Regular cardiac myocyte (primary cell): ENCODE results near the gene JADE1. TPM values are rescaled to one million over a fixed set of nuclear protein-coding genes. Genes with fewer than 3 reads are reported as not detected.

Source experiments
- total RNA-seq: library from RNA; depleted of rRNA; stranded (reverse); fragments of >200 nt; gene quantifications from 2 replicates; pipeline ENCODE4 v1.2.3, GENCODE V29; 2014

The JADE1 gene
- total RNA-seq: 33.0 and 33.5 TPM in 2 replicates

GRCh38 chr4:128809477-128810330, at the start of gene JADE1:
TSS of gene JADE1 (plus strand) at chr4:128809700. CDS start at chr4:128831759, 22,059 bp downstream.

